Kidney (tissue), 14 donors: ENCODE measurements around the gene PCYOX1L. TPM values are rescaled to one million over a fixed set of nuclear protein-coding genes. Genes with fewer than 3 reads are reported as not detected.

Experiments used
- DNase-seq, 5 donors: peaks; one replicate each; pipeline ENCODE4 v3.0.0-alpha.2; 2013 to 2020
- FAIRE-seq: peaks from 2 replicates; lab custom pipeline; 2012; peaks lifted over from hg19 to GRCh38; lab: Jason Lieb, UNC
- H3K27ac ChIP-seq, 2 donors: one replicate each; pipeline ENCODE4 v1.7.0; 2013; ENCODE audit warnings: low read depth in 2 of 2, low read length in 2 of 2, inconsistent platforms in 1 of 2
- H3K27me3 ChIP-seq: one replicate; pipeline ENCODE4 v1.7.1; 2013; ENCODE audit warnings: low read length, inconsistent platforms; ENCODE audit not compliant: control insufficient read depth, insufficient read depth
- H3K36me3 ChIP-seq, 3 donors: one replicate each; pipeline versions ENCODE4 v1.7.0 to v1.7.1; 2013; ENCODE audit warnings: low read length in 3 of 3, control low read depth in 1 of 3, inconsistent platforms in 1 of 3; ENCODE audit not compliant: insufficient read depth in 3 of 3, control insufficient read depth in 2 of 3
- H3K4me1 ChIP-seq, 3 donors: one replicate each; pipeline versions ENCODE4 v1.7.0 to v1.7.1; 2013; ENCODE audit warnings: low read length in 3 of 3, inconsistent platforms in 1 of 3, low read depth in 1 of 3; ENCODE audit not compliant: control insufficient read depth in 2 of 3, insufficient read depth in 2 of 3
- H3K4me3 ChIP-seq, 3 donors: one replicate each; pipeline versions ENCODE4 v1.7.0 to v1.8.1; 2013; ENCODE audit warnings: low read length in 3 of 3, control low read depth in 1 of 3, inconsistent platforms in 1 of 3
- H3K9ac ChIP-seq, 3 donors: one replicate each; pipeline versions ENCODE4 v1.7.0 to v1.7.1; 2013; ENCODE audit warnings: low read length in 3 of 3, control low read depth in 1 of 3, inconsistent platforms in 1 of 3
- H3K9me3 ChIP-seq, 3 donors: one replicate each; pipeline versions ENCODE4 v1.7.0 to v1.7.1; 2013; ENCODE audit warnings: low read length in 3 of 3, control low read depth in 1 of 3, inconsistent platforms in 1 of 3; ENCODE audit not compliant: control insufficient read depth in 2 of 3, insufficient read depth in 1 of 3
- intact Hi-C: fragments of 100-400 bp; cut with DNase I; formaldehyde crosslinking; loops from one replicate; pipeline ENCODE4 v1.11.1; 2022
- polyA plus RNA-seq: library from polyadenylated mRNA; stranded (reverse); fragments of 350-450 nt; fragmentation: Illumina TruSeq; extraction: RNeasy Lipid Tissue Mini Kit (QIAGEN cat#74804); gene quantifications from one replicate; pipeline ENCODE4 v1.2.3, GENCODE V29; 2014; ENCODE audit warnings: low read depth, low replicate concordance; ENCODE audit not compliant: insufficient read depth
- total RNA-seq: library from RNA; stranded (reverse); fragmentation: NEBNext Ultra II Directional; extraction: Animal tissue kit (Norgen Biotek cat#: 25700); gene quantifications from one replicate; pipeline ENCODE4 v1.2.1, GENCODE V29; 2021
- TF ChIP-seq, protein P1 (sequence below): IDR thresholded peaks from 3 replicates; pipeline ENCODE4 v1.5.1; 2012; ENCODE audit warnings: mild to moderate bottlenecking, moderate library complexity, borderline replicate concordance; ENCODE audit not compliant: insufficient read depth; ENCODE audit errors: extremely low read depth
- donor health status: control.
- donor health status: control.
- donor health status: control.
- donor health status: control.
- donor health status: control.
- donor health status: DM: yes; HTN: yes; CAD: no.
- donor health status: Normal renal cell carcinoma (clear cell type).

Gene PCYOX1L
- total and polyA plus RNA-seq, 2 donors from 2014 or later = 7.2 to 9.0 TPM

DNA sequence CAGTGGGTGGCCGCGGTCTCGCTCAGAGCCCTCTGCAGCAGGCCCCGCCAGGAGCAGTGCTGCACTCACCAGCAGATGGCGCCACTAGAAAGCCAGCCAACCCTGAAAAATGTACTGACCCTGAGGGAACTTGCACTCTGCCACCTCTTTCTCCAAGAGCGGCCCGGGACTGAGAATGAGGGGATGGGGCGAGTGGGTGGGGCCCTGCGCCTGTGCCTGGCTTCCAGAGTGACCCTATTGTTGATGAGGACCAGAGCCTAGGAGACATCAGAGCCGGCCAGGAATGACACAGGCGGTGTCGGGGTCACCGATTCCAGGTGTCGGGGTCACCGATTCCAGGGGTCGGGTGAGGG is 24.1 kb downstream of the PCYOX1L start:
- H3K36me3 ChIP-seq = no peaks in the 10 kb centered on the region
- peak overlapping the region; percentile 53 to 79 for H3K27ac ChIP-seq
- no peak overlapping the region for H3K9ac ChIP-seq
- intact Hi-C loops = no loop called here
- H3K27me3 ChIP-seq = no peaks in the 10 kb centered on the region
- FAIRE-seq = no peak
- H3K4me3 ChIP-seq = no peak overlapping the region
- H3K4me1 ChIP-seq = peaks cover 0 to 10% (median 9%) of the 10 kb centered on the region in 3 donors
- peak; percentile 84 to 90 (median 90) for DNase-seq
- TF ChIP-seq, protein P1, sequence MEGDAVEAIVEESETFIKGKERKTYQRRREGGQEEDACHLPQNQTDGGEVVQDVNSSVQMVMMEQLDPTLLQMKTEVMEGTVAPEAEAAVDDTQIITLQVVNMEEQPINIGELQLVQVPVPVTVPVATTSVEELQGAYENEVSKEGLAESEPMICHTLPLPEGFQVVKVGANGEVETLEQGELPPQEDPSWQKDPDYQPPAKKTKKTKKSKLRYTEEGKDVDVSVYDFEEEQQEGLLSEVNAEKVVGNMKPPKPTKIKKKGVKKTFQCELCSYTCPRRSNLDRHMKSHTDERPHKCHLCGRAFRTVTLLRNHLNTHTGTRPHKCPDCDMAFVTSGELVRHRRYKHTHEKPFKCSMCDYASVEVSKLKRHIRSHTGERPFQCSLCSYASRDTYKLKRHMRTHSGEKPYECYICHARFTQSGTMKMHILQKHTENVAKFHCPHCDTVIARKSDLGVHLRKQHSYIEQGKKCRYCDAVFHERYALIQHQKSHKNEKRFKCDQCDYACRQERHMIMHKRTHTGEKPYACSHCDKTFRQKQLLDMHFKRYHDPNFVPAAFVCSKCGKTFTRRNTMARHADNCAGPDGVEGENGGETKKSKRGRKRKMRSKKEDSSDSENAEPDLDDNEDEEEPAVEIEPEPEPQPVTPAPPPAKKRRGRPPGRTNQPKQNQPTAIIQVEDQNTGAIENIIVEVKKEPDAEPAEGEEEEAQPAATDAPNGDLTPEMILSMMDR = peak; percentile 93
- no peaks in the 10 kb centered on the region for H3K9me3 ChIP-seq

DNA sequence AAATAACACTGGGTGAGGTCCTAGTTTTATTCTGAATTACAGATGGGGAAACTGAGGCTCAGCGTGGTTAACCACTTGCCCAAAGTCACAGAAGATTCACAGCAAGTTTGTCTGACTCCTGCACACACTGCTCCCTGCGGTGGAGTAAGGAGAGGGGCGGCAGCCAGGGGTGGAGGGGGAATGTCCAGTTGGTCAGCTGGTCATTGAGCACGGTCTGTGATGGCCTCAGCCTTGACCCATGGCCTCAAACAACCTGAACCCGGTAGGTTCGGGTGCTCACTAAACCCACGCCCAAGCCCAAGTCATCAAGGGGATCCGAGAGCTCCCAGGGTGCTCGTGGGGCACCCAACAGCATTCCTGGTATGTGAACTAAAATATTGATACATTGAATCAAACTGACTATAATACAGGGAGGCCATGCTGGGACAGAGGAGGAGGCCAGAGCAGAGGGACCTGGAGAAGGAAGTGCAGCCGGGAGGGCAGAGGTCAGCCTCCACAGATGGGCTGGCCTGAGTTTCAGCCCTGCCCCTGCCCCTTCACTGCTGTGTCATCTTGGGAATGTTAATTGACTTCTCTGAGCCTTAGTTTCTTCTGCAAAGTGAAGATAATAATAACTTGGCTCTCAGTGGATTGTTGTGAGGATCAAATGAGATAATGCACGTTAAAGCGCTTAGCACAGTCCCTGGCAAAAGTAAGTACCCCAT is 24.8 kb downstream of the PCYOX1L start:
- Histone ChIP-seq H3K27me3 (no peaks in the 10 kb centered on the region), H3K27ac (peak overlapping the region; percentile 51 to 84), H3K4me3 (no peak overlapping the region), H3K9me3 (no peaks in the 10 kb centered on the region), H3K36me3 (no peaks in the 10 kb centered on the region), H3K4me1 (peaks cover 0 to 10% (median 9%) of the 10 kb centered on the region in 3 donors), H3K9ac (peak overlapping the region in 1 of 3 donors; percentile 34)
- intact Hi-C loops = no loop called here
- TF ChIP-seq, protein P1 = no peak
- DNase-seq = no peak
- FAIRE-seq = no peak

DNA sequence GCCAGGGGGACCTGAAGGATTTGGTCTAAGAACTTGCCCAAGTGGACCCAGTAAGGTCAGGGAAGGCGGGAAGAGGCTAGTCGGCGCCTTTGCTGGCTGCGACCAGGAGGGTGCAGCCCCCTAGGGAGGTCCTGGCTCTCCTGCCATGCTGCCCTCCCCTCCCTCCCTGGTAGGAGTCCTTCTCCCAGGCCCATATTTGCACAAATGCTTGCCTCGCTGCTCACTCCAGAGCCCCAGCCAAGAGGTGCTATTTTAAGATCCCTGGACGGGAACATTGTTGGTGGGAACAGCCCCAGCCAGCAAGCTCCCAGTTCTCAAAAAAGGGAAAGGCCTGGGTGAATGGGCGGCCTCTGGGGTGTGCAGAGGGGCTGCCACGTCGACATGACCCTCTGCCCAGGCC is 25.6 kb downstream of the PCYOX1L start:
- intact Hi-C loops = no loop called here
- H3K36me3 ChIP-seq = no peaks in the 10 kb centered on the region
- H3K4me1 ChIP-seq = peaks cover 0 to 12% (median 6%) of the 10 kb centered on the region in 3 donors
- no peaks in the 10 kb centered on the region for H3K27me3 ChIP-seq
- no peak for FAIRE-seq
- no peaks in the 10 kb centered on the region for H3K9me3 ChIP-seq
- peak overlapping the region; percentile 51 to 84 for H3K27ac ChIP-seq
- TF ChIP-seq, protein P1 = no peak
- DNase-seq = peak in 1 of 5 donors; percentile 85
- peak overlapping the region in 1 of 3 donors; percentile 34 for H3K9ac ChIP-seq
- no peak overlapping the region for H3K4me3 ChIP-seq
